Ascending aorta (tissue), 2 donors: ENCODE data around the gene ZNF169. TPM values are rescaled to one million over a fixed set of nuclear protein-coding genes. Genes with fewer than 3 reads are reported as not detected.
"Not testable (repeated sequence)": the region's sequence is repeated elsewhere in the genome, so short reads cannot be mapped to it uniquely, and the experiment has no call there.

ENCODE experiments used
- DNase-seq, 2 donors: peaks; one replicate each; pipeline ENCODE4 v3.0.0-alpha.2; 2019; ENCODE audit warnings: low spot score in 2 of 2
- H3K27ac ChIP-seq, 2 donors: fragments of 200-600 bp; sonication (generic); one replicate each; pipeline ENCODE4 v1.5.1; 2016 to 2017; ENCODE audit warnings: mild to moderate bottlenecking in 1 of 2
- H3K27me3 ChIP-seq: fragments of 200-600 bp; sonication (generic); one replicate; pipeline ENCODE4 v1.5.1; 2017
- H3K36me3 ChIP-seq, 2 donors: fragments of 200-600 bp; sonication (generic); one replicate each; pipeline ENCODE4 v1.5.1; 2016
- H3K4me1 ChIP-seq, 2 donors: fragments of 200-600 bp; sonication (generic); one replicate each; pipeline ENCODE4 v1.5.1; 2016 to 2017; ENCODE audit warnings: mild to moderate bottlenecking in 1 of 2
- H3K4me3 ChIP-seq, 2 donors: fragments of 200-600 bp; sonication (generic); one replicate each; pipeline ENCODE4 v1.5.1; 2016 to 2017; ENCODE audit warnings: mild to moderate bottlenecking in 1 of 2
- H3K9me3 ChIP-seq, 2 donors: fragments of 200-600 bp; sonication (generic); one replicate each; pipeline ENCODE4 v1.5.1; 2016
- intact Hi-C: fragments of 100-400 bp; cut with DNase I; formaldehyde crosslinking; loops from one replicate; pipeline ENCODE4 v1.15.1; 2023
- total RNA-seq: library from RNA; depleted of rRNA; stranded (reverse); fragments of >200 nt; gene quantifications from one replicate; pipeline ENCODE4 v1.1.0, GENCODE V29; 2016
- TF ChIP-seq, protein P1 (sequence below), 3 experiments: fragments of 200-600 bp in 2 of 3; fragments of 450-650 bp in 1 of 3; sonication (generic) in 2 of 3; IDR thresholded peaks; one replicate each; pipeline ENCODE4 v1.5.1; 2016 to 2019; ENCODE audit warnings: antibody characterized with exemption in 3 of 3, mild to moderate bottlenecking in 1 of 3, moderate library complexity in 1 of 3

ZNF169 gene
- total RNA-seq, 1 donor from 2014 or later = 19.1 TPM

DNA sequence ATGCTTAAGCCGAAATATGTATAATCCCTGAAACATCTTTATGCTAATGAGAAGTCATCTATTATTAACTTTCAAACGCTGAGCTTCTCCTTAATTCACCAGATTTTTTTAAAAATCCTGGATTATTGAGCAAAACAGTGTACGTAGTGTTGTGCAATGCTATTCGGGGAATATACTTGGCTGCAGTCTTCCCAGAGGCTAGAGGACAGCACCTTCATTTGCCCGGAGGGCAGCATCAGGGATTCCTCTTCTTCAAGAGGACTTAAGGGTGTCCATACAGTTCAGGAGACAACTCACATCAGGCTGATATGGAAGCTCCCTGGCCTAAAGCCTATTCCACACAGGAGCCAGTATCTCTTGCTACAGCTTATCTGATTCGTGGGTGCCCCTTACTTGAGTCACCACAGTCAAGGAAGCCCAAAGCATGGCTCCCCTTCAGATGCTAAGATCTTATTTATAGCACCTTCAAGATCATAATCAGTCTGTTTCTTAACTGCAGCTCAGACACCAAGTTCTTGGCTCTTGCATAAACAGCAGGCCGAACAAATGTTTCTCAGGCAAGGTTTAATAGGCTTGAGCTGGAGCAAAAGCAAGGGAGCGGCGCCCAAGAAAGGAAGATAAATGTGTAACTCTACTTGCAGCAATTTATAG, 40.0 kb downstream of the ZNF169 start:
- Histone ChIP-seq H3K36me3 (peaks cover 0 to 18% of the 10 kb centered on the region in 2 donors), H3K4me3 (no peak overlapping the region)
- intact Hi-C loops = no loop called here

DNA sequence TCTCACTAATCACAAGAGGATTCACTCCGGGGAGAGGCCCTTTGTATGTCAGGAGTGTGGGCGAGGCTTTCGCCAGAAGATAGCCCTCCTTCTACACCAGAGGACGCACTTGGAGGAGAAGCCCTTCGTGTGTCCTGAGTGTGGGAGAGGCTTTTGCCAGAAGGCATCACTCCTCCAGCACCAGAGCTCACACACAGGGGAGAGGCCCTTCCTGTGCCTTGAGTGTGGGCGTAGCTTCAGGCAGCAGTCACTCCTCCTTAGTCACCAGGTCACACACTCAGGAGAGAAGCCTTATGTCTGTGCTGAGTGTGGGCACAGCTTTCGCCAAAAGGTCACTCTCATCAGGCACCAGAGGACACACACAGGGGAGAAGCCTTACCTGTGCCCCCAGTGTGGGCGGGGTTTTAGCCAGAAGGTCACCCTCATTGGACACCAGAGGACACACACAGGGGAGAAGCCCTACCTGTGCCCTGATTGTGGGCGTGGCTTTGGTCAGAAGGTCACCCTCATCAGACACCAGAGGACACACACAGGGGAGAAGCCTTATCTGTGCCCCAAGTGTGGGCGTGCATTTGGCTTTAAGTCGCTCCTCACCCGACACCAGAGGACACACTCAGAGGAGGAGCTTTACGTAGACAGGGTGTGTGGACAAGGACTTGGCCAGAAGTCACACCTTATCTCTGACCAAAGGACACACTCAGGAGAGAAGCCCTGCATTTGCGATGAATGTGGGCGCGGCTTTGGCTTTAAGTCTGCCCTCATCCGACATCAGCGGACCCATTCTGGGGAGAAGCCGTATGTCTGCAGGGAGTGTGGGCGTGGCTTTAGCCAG, 41.6 kb downstream of the ZNF169 start:
- Histone ChIP-seq H3K9me3 (no peaks in the 10 kb centered on the region), H3K4me1 (no peaks in the 10 kb centered on the region), H3K27ac (no peak overlapping the region), H3K4me3 (no peak overlapping the region), H3K36me3 (peaks cover 0 to 13% of the 10 kb centered on the region in 2 donors), H3K27me3 (no peaks in the 10 kb centered on the region)
- no peak for DNase-seq
- intact Hi-C loops = no loop called here
- TF ChIP-seq, protein P1, sequence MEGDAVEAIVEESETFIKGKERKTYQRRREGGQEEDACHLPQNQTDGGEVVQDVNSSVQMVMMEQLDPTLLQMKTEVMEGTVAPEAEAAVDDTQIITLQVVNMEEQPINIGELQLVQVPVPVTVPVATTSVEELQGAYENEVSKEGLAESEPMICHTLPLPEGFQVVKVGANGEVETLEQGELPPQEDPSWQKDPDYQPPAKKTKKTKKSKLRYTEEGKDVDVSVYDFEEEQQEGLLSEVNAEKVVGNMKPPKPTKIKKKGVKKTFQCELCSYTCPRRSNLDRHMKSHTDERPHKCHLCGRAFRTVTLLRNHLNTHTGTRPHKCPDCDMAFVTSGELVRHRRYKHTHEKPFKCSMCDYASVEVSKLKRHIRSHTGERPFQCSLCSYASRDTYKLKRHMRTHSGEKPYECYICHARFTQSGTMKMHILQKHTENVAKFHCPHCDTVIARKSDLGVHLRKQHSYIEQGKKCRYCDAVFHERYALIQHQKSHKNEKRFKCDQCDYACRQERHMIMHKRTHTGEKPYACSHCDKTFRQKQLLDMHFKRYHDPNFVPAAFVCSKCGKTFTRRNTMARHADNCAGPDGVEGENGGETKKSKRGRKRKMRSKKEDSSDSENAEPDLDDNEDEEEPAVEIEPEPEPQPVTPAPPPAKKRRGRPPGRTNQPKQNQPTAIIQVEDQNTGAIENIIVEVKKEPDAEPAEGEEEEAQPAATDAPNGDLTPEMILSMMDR (IDR thresholded peaks at IDR 0.05) = no peak

More for the DNA sequence above, 40.0 kb downstream of the ZNF169 start:
- Histone ChIP-seq H3K4me1 (no peaks in the 10 kb centered on the region), H3K9me3 (no peaks in the 10 kb centered on the region), H3K27me3 (no peaks in the 10 kb centered on the region), H3K27ac (no peak overlapping the region)
- TF ChIP-seq, protein P1 (IDR thresholded peaks at IDR 0.05) = no peak
- DNase-seq = no peak

- Histone ChIP-seq H3K4me3 (no peak overlapping the region), H3K27me3 (no peaks in the 10 kb centered on the region), H3K36me3 (peaks cover 0 to 13% of the 10 kb centered on the region in 2 donors), H3K4me1 (no peaks in the 10 kb centered on the region), H3K9me3 (no peaks in the 10 kb centered on the region), H3K27ac (no peak overlapping the region)
- no peak for DNase-seq
- intact Hi-C loops = no loop called here
- TF ChIP-seq, protein P1 (IDR thresholded peaks at IDR 0.05) = no peak
Measured at GRCh38 chr9:94301583-94301982, 42.5 kb downstream of the ZNF169 start.

DNA sequence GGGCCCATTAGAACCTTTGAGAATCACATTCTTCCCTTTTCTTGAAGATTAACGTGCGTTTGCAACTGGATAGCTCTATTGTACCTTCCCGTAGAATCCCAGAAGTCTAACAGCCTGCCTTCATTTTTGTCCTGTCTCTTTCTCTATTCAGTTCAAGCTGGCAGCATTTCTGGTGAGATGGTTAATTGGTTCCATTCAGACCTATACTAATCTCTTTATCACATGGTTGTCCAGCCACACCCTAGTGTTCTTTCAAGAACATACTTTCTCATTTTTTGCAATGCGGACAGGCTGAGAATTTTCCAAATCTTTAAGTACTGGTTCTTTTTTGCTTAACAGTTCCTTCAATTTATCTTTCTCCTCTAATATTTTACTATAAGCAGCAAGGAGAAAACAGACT, 43.3 kb downstream of the ZNF169 start:
- Histone ChIP-seq H3K4me3 (no peak overlapping the region), H3K36me3 (peaks cover 0 to 13% of the 10 kb centered on the region in 2 donors), H3K9me3 (no peaks in the 10 kb centered on the region), H3K27ac (no peak overlapping the region), H3K4me1 (no peaks in the 10 kb centered on the region), H3K27me3 (no peaks in the 10 kb centered on the region)
- no peak for DNase-seq
- intact Hi-C loops = no loop called here
- TF ChIP-seq, protein P1 (IDR thresholded peaks at IDR 0.05) = no peak

DNA sequence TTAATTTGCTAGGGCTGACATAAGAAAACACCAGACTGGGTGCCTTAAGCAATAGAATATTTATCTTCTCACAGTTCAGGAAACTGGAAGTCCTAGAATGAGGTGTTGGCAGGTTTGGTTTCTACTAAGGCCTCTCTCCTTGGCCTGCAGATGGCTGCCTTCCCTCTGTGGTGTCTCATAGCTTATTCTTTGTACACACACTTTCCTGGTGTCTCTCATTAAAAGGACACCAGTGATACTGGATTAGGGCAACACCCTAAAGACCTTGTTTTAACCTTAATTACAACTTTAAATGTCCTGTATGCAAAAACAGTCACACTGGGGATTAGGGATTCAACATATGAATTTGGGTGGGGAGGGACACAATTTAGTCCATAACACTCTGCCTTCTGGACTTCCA, 44.2 kb downstream of the ZNF169 start:
- no peaks in the 10 kb centered on the region for H3K9me3 ChIP-seq
- H3K4me3 ChIP-seq = no peak overlapping the region
- TF ChIP-seq, protein P1 (IDR thresholded peaks at IDR 0.05) = no peak
- H3K36me3 ChIP-seq = peaks cover 0 to 13% of the 10 kb centered on the region in 2 donors
- no peaks in the 10 kb centered on the region for H3K27me3 ChIP-seq
- H3K4me1 ChIP-seq = no peaks in the 10 kb centered on the region
- intact Hi-C loops = no loop called here
- H3K27ac ChIP-seq = no peak overlapping the region
- DNase-seq = no peak

- H3K36me3 ChIP-seq, H3K27ac ChIP-seq, H3K27me3 ChIP-seq, H3K9me3 ChIP-seq, H3K4me3 ChIP-seq, intact Hi-C loops, H3K4me1 ChIP-seq, DNase-seq: not testable (repeated sequence)
Measured at GRCh38 chr9:94315034-94315984, 56.2 kb downstream of the ZNF169 start.

GRCh38 chr9:94316236-94316635, 57.1 kb downstream of the ZNF169 start:
- H3K4me3 ChIP-seq, intact Hi-C loops, H3K9me3 ChIP-seq, H3K36me3 ChIP-seq, H3K4me1 ChIP-seq, H3K27me3 ChIP-seq, H3K27ac ChIP-seq, DNase-seq: not testable (repeated sequence)
